HEK293 (cell line): ENCODE measurements around the gene ASXL1.
"Not testable (repeated sequence)": the region's sequence is repeated elsewhere in the genome, so short reads cannot be mapped to it uniquely, and the experiment has no call there.

Experiments
- CTCF ChIA-PET: fragments of 350-600 bp; formaldehyde crosslinking; extraction: SDS; loops from one replicate; lab custom pipeline; 2021; ENCODE audit warnings: antibody characterized with exemption; lab: Yijun Ruan, JAX
- POLR2A ChIA-PET: fragments of 300-600 bp; formaldehyde crosslinking; extraction: SDS; loops from one replicate; lab custom pipeline; 2020; ENCODE audit warnings: antibody characterized with exemption, inconsistent platforms; lab: Yijun Ruan, JAX
- H3K27ac ChIP-seq: fragments of 200-500 bp; sonication (Bioruptor generic); 2 replicates; pipeline ENCODE4 v1.5.1; 2014; ENCODE audit warnings: low read depth, low read length, control low read depth, inconsistent platforms; ENCODE audit errors: extremely low read depth
- H3K36me3 ChIP-seq, 2 experiments: fragments of 200-500 bp in 1 of 2; sonication (Bioruptor generic) in 1 of 2; 1 replicate in 1 of 2; 2 replicates in 1 of 2; pipeline ENCODE4 v1.5.1; 2014 to 2017; ENCODE audit warnings: inconsistent platforms in 2 of 2, low read length in 2 of 2; ENCODE audit not compliant: control insufficient read depth in 2 of 2, insufficient read depth in 1 of 2
- H3K4me1 ChIP-seq: fragments of 200-500 bp; sonication (Bioruptor generic); 2 replicates; pipeline ENCODE4 v1.5.1; 2014; ENCODE audit warnings: mild to moderate bottlenecking, low read length, inconsistent platforms; ENCODE audit not compliant: control insufficient read depth, insufficient read depth
- H3K4me3 ChIP-seq: 2 replicates; pipeline ENCODE4 v1.5.1; 2011; ENCODE audit warnings: low read depth, mild to moderate bottlenecking, control low read depth, low read length, moderate library complexity
- H3K9me3 ChIP-seq: fragments of 200-500 bp; sonication (Bioruptor generic); 2 replicates; pipeline ENCODE4 v1.5.1; 2014; ENCODE audit warnings: low read depth, low read length, inconsistent platforms; ENCODE audit not compliant: control insufficient read depth, insufficient read depth
- BCL11A ChIP-seq: fragments of 450-650 bp; formaldehyde crosslinking; IDR thresholded peaks from 2 replicates; pipeline ENCODE4 v1.5.1; 2016; ENCODE audit warnings: low read depth, missing biosample characterization, missing genetic modification characterization
- EGR2 ChIP-seq: fragments of 450-650 bp; formaldehyde crosslinking; IDR thresholded peaks from 2 replicates; pipeline ENCODE4 v1.5.1; 2016; ENCODE audit warnings: low read depth, missing biosample characterization, missing genetic modification characterization
- ELK4 ChIP-seq: IDR thresholded peaks from 2 replicates; pipeline ENCODE4 v1.6.1; 2011; ENCODE audit warnings: mild to moderate bottlenecking, low read depth, low read length, borderline replicate concordance
- GFI1B ChIP-seq: fragments of 450-650 bp; formaldehyde crosslinking; IDR thresholded peaks from 2 replicates; pipeline ENCODE4 v1.5.1; 2016; ENCODE audit warnings: missing biosample characterization, missing genetic modification characterization
- HOXD13 ChIP-seq: sonication (generic); formaldehyde crosslinking; IDR thresholded peaks from 2 replicates; pipeline ENCODE4 v1.8.0; 2022; ENCODE audit warnings: missing genetic modification reagents, borderline replicate concordance
- KLF17 ChIP-seq: fragments of 450-650 bp; formaldehyde crosslinking; IDR thresholded peaks from 2 replicates; pipeline ENCODE4 v1.5.1; 2016; ENCODE audit warnings: missing biosample characterization, missing genetic modification characterization
- WT1 ChIP-seq: fragments of 450-650 bp; formaldehyde crosslinking; IDR thresholded peaks from 2 replicates; pipeline ENCODE4 v1.5.1; 2016; ENCODE audit warnings: missing biosample characterization, missing genetic modification characterization
- ZBTB1 ChIP-seq: fragments of 450-650 bp; formaldehyde crosslinking; IDR thresholded peaks from 2 replicates; pipeline ENCODE4 v1.5.1; 2016; ENCODE audit warnings: missing biosample characterization, missing genetic modification characterization
- ZEB2 ChIP-seq: fragments of 450-650 bp; formaldehyde crosslinking; IDR thresholded peaks from 2 replicates; pipeline ENCODE4 v1.5.1; 2016; ENCODE audit warnings: missing biosample characterization, missing genetic modification characterization
- ZFHX2 ChIP-seq: fragments of 450-650 bp; formaldehyde crosslinking; conservative IDR thresholded peaks from 2 replicates; pipeline ENCODE4 v1.5.1; 2016; ENCODE audit warnings: missing biosample characterization, missing genetic modification characterization
- ZFP3 ChIP-seq: fragments of 450-650 bp; formaldehyde crosslinking; IDR thresholded peaks from 2 replicates; pipeline ENCODE4 v1.5.1; 2016; ENCODE audit warnings: low read depth, missing biosample characterization, missing genetic modification characterization
- ZFP41 ChIP-seq: fragments of 450-650 bp; formaldehyde crosslinking; IDR thresholded peaks from 2 replicates; pipeline ENCODE4 v1.5.1; 2016; ENCODE audit warnings: missing biosample characterization, missing genetic modification characterization, borderline replicate concordance
- ZNF114 ChIP-seq: fragments of 450-650 bp; formaldehyde crosslinking; IDR thresholded peaks from 2 replicates; pipeline ENCODE4 v1.5.0; 2017; ENCODE audit warnings: missing biosample characterization, missing genetic modification characterization
- ZNF155 ChIP-seq: fragments of 450-650 bp; formaldehyde crosslinking; IDR thresholded peaks from 2 replicates; pipeline ENCODE4 v1.5.1; 2016; ENCODE audit warnings: missing biosample characterization, missing genetic modification characterization
- ZNF223 ChIP-seq: fragments of 450-650 bp; formaldehyde crosslinking; IDR thresholded peaks from 2 replicates; pipeline ENCODE4 v1.5.1; 2016; ENCODE audit warnings: missing biosample characterization, missing genetic modification characterization
- ZNF26 ChIP-seq: fragments of 450-650 bp; formaldehyde crosslinking; IDR thresholded peaks from 2 replicates; pipeline ENCODE4 v1.5.1; 2016; ENCODE audit warnings: missing biosample characterization, missing genetic modification characterization
- ZNF302 ChIP-seq: fragments of 450-650 bp; formaldehyde crosslinking; IDR thresholded peaks from 2 replicates; pipeline ENCODE4 v1.5.1; 2016; ENCODE audit warnings: missing biosample characterization, missing genetic modification characterization, low read depth
- ZNF311 ChIP-seq: fragments of 450-650 bp; formaldehyde crosslinking; IDR thresholded peaks from 2 replicates; pipeline ENCODE4 v1.5.1; 2017; ENCODE audit warnings: missing biosample characterization, missing genetic modification characterization, borderline replicate concordance
- ZNF488 ChIP-seq: fragments of 450-650 bp; formaldehyde crosslinking; IDR thresholded peaks from 2 replicates; pipeline ENCODE4 v1.5.1; 2016; ENCODE audit warnings: missing biosample characterization, missing genetic modification characterization
- ZNF501 ChIP-seq: fragments of 450-650 bp; formaldehyde crosslinking; IDR thresholded peaks from 2 replicates; pipeline ENCODE4 v1.5.1; 2016; ENCODE audit warnings: missing biosample characterization, missing genetic modification characterization
- ZNF561 ChIP-seq: fragments of 450-650 bp; IDR thresholded peaks from 2 replicates; pipeline ENCODE4 v1.5.1; 2018; ENCODE audit warnings: missing biosample characterization, missing genetic modification characterization, borderline replicate concordance
- ZNF600 ChIP-seq: fragments of 450-650 bp; formaldehyde crosslinking; IDR thresholded peaks from 2 replicates; pipeline ENCODE4 v1.5.1; 2016; ENCODE audit warnings: missing biosample characterization, missing genetic modification characterization
- ZSCAN30 ChIP-seq: fragments of 450-650 bp; IDR thresholded peaks from 2 replicates; pipeline ENCODE4 v1.5.1; 2018; ENCODE audit warnings: missing biosample characterization, mild to moderate bottlenecking, missing genetic modification characterization, moderate library complexity
- ZSCAN4 ChIP-seq: fragments of 450-650 bp; formaldehyde crosslinking; IDR thresholded peaks from 2 replicates; pipeline ENCODE4 v1.5.1; 2017; ENCODE audit warnings: missing biosample characterization, missing genetic modification characterization

The ASXL1 gene

GRCh38 chr20:32464401-32465091 lies 106.4 kb downstream of the ASXL1 start:
- Histone ChIP-seq H3K27ac (no peak overlapping the region), H3K36me3 (peaks cover 0 to 4% of the 10 kb centered on the region in 2 experiments; a peak in 1 of 3 replicates), H3K9me3 (no peaks in the 10 kb centered on the region)
- TF ChIP-seq WT1 (tag by site-specific recombination) (no peak), ZNF26 (tag by site-specific recombination) (no peak), HOXD13 (CRISPR knock-in tag) (no peak), ZNF311 (no peak), ELK4 (no peak), ZNF114 (no peak), ZNF561 (tag by site-specific recombination) (no peak), ZFP3 (no peak), ZSCAN4 (no peak), KLF17 (tag by site-specific recombination) (no peak), ZFHX2 (no peak), ZNF155 (tag by site-specific recombination) (no peak), ZNF600 (no peak), ZNF302 (tag by site-specific recombination) (no peak), BCL11A (tag by site-specific recombination) (no peak), ZFP41 (tag by site-specific recombination) (no peak), ZNF488 (no peak)
- TF ChIP-seq, all 188 proteins: peak for 0
- no peaks in the 10 kb centered on the region for H3K4me1 ChIP-seq
- POLR2A ChIA-PET: no interaction called here
- no peak overlapping the region for H3K4me3 ChIP-seq
- CTCF ChIA-PET: no interaction called here

- Histone ChIP-seq H3K27ac (no peak overlapping the region), H3K4me1 (no peaks in the 10 kb centered on the region), H3K36me3 (peaks cover 0 to 4% of the 10 kb centered on the region in 2 experiments; a peak in 1 of 3 replicates), H3K9me3 (no peaks in the 10 kb centered on the region), H3K4me3 (no peak overlapping the region)
- TF ChIP-seq ZFHX2: peak; percentile 23; the same call in 1 of the 2 replicates
- no peak for TF ChIP-seq ZSCAN30
- no peak for TF ChIP-seq GFI1B (tag by site-specific recombination)
- no peak for TF ChIP-seq ZEB2 (tag by site-specific recombination)
- TF ChIP-seq ZNF501 (tag by site-specific recombination): no peak
- 0 out of 2 replicates have a peak, but pooled peaks have one; percentile 11 for TF ChIP-seq EGR2 (tag by site-specific recombination)
- TF ChIP-seq ZBTB1 (tag by site-specific recombination): no peak
- TF ChIP-seq ZNF223: no peak
- POLR2A ChIA-PET: no interaction called here
- CTCF ChIA-PET: interaction anchor here (0.6 kb wide), 1 partner anchor 9 kb away, joined by 3 read pairs; no protein-coding TSS in a partner anchor
Observed at GRCh38 chr20:32465092-32465900, 107.2 kb downstream of the ASXL1 start.

- POLR2A ChIA-PET, H3K4me3 ChIP-seq, H3K27ac ChIP-seq, H3K36me3 ChIP-seq, H3K4me1 ChIP-seq, H3K9me3 ChIP-seq: not testable (repeated sequence)
- CTCF ChIA-PET: interaction anchor here (0.6 kb wide), 1 partner anchor 8 kb away, joined by 3 read pairs; no protein-coding TSS in a partner anchor
Observed at GRCh38 chr20:32465901-32466675, 108.0 kb downstream of the ASXL1 start.
